ENCODE measurements around the gene ANKRD65. TPM values are rescaled to one million over a fixed set of nuclear protein-coding genes. Genes with fewer than 3 reads are reported as not detected.
"Not testable (repeated sequence)": the region's sequence is repeated elsewhere in the genome, so short reads cannot be mapped to it uniquely, and the experiment has no call there.

Gene ANKRD65
- total and polyA plus RNA-seq, 4 experiments from 2014 or later: not detected

DNA sequence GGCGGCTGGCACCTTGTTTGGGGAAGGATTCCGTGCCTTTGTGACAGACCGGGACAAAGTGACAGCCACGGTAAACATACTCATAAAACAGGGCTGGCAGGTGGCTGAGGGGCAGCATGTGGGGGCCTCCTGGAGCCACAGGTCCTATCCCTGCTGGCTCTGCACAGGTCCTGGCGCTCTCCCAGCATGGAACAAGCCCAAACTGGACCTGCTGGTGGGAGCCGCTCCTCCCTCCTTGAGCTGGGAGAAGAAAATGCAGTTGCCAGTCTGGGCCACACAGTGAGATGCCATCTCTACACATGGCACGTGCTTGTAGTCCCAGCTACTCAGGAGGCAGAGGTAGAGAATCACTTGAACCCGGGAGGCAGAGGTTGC, 31.3 kb upstream of the ANKRD65 start:
- POLR2A ChIA-PET (ENCODE audit: partially characterized antibody); H3K27me3 Mint-ChIP-seq; H3K4me3 Mint-ChIP-seq; H3K4me3 ChIP-seq (ENCODE audit: low read length in 2 of 2); intact Hi-C loops (cut with micrococcal nuclease); H3K27ac Mint-ChIP-seq; H3K4me1 Mint-ChIP-seq; H3K9me3 Mint-ChIP-seq; H3K4me1 ChIP-seq (ENCODE audit: insufficient read depth, low read length); H3K36me3 ChIP-seq (ENCODE audit: insufficient read depth, low read length); CTCF ChIA-PET (ENCODE audit: partially characterized antibody); H3K36me3 Mint-ChIP-seq; H3K27ac ChIP-seq (ENCODE audit: low read depth, low read length); H3K9me3 ChIP-seq (ENCODE audit: control insufficient read depth in 1 of 2, low read length in 2 of 2); H3K27me3 ChIP-seq (ENCODE audit: insufficient read depth, low read length): not testable (repeated sequence)
- peak in 1 of 5 donors; percentile 33 for DNase-seq

DNA sequence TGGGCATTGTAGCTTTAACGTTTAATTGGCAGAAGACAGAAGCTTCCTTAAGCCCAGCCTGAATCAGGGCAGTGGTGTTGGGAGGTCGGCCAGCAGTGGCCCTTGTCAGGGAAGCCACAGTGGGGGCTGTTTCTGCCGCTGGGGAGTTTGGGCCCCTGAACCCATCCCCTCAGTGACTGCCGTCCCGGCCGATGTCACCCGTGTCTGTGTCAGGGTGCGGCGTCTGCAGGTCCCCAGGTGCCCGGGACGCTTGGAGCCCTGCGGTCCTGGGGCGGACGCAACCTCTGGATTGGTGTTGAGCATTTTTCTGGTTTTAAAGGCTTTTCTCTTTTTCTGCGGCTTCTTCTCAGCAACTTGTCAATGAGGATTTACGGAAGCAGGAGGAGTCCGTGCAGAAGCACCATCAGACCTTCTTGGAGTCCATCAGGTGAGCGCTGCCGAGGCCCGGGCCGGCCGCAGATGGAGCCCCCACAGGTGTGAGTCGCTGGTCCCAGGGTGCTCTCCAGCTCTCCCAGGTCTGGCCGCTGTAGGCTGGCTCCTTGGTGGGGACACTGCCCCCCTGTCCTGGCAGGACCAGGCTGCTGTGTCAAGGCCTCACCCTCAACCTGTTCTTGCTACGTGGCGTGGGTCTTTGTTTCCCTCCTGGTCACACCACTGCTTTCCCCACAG, 30.8 kb upstream of the ANKRD65 start:
- Mint-ChIP-seq H3K27me3 (peaks cover 2 to 9% of the 10 kb centered on the region in 2 donors), H3K27ac (no peak overlapping the region), H3K9me3 (no peaks in the 10 kb centered on the region), H3K4me3 (no peak overlapping the region), H3K4me1 (no peaks in the 10 kb centered on the region), H3K36me3 (no peaks in the 10 kb centered on the region)
- H3K4me1 ChIP-seq (ENCODE audit: insufficient read depth, low read length): no peaks in the 10 kb centered on the region
- POLR2A ChIA-PET (ENCODE audit: partially characterized antibody): no interaction called here
- H3K36me3 ChIP-seq (ENCODE audit: insufficient read depth, low read length): no peaks in the 10 kb centered on the region
- H3K4me3 ChIP-seq (ENCODE audit: low read length in 2 of 2): no peak overlapping the region
- DNase-seq: peak in 1 of 5 donors; percentile 4
- CTCF ChIA-PET (ENCODE audit: partially characterized antibody): no interaction called here
- intact Hi-C loops (cut with micrococcal nuclease): no loop called here
- H3K9me3 ChIP-seq (ENCODE audit: control insufficient read depth in 1 of 2, low read length in 2 of 2): no peaks in the 10 kb centered on the region
- H3K27ac ChIP-seq (ENCODE audit: low read depth, low read length): no peak overlapping the region
- H3K27me3 ChIP-seq (ENCODE audit: insufficient read depth, low read length): no peaks in the 10 kb centered on the region

DNA sequence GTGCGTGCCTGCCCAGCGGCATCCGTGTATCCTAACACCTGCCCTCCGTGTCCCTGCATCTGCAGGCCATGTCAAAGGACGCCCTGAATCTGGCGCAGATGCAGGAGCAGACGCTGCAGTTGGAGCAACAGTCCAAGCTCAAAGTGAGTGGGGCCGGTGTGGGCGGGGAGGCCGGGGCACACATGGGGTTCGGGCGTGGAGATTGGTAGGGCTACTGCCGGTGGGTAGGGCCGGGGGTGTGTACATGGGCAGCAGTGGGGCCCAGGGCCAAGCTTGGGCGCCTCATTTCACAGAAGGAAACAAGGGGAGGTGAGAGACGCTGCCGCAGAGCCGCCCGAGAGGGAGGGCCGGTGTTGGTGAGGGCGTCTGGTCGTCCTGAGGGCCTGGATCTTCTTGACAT, 29.5 kb upstream of the ANKRD65 start:
- H3K27ac ChIP-seq (ENCODE audit: low read depth, low read length); H3K9me3 ChIP-seq (ENCODE audit: control insufficient read depth in 1 of 2, low read length in 2 of 2); H3K27me3 Mint-ChIP-seq; H3K9me3 Mint-ChIP-seq; H3K4me1 Mint-ChIP-seq; intact Hi-C loops (cut with micrococcal nuclease); H3K36me3 ChIP-seq (ENCODE audit: insufficient read depth, low read length); H3K27me3 ChIP-seq (ENCODE audit: insufficient read depth, low read length); H3K4me3 ChIP-seq (ENCODE audit: low read length in 2 of 2); H3K36me3 Mint-ChIP-seq; H3K4me1 ChIP-seq (ENCODE audit: insufficient read depth, low read length); POLR2A ChIA-PET (ENCODE audit: partially characterized antibody); H3K4me3 Mint-ChIP-seq; CTCF ChIA-PET (ENCODE audit: partially characterized antibody); H3K27ac Mint-ChIP-seq: not testable (repeated sequence)
- DNase-seq: peak in 1 of 5 donors; percentile 10

DNA sequence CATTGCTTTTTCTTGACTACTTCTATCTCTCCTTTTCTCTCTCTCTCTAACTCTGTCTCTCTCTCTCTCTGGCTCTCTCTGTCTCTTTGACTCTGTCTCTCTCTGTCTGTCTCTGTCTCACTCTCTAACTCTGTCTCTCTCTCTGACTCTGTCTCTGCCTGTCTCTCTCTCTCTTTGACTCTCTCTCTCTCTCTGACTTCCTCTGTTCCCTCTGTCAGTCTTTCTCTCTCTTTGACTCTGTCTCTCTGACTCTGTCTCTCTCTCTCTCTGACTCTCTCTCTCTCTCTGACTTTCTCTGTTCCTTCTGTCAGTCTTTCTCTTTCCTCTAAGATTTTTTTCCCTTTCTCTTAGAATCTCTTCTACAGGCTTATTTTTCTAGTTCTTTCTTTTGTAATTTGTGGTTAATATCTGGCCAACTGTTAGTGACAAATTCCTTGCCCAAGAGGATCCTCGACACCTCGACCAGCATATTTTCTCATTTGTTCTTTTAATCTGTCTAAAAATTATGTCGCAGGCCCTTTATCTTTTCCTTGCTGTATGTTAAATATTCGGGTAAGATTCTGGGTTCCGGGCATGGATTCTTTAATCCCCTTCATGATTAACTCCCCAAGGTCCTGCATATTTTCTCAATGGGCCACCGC, 28.1 kb upstream of the ANKRD65 start, which contains the start of gene ATAD3C:
TSS of gene ATAD3C (plus strand) at position 591 of the 641 bp plus-strand sequence. CDS start 995 bp downstream, outside the sequence.
- intact Hi-C loops (cut with micrococcal nuclease): no loop called here
- POLR2A ChIA-PET (ENCODE audit: partially characterized antibody): no interaction called here
- no peak within 1 kb of the TSS for H3K4me3 Mint-ChIP-seq

DNA sequence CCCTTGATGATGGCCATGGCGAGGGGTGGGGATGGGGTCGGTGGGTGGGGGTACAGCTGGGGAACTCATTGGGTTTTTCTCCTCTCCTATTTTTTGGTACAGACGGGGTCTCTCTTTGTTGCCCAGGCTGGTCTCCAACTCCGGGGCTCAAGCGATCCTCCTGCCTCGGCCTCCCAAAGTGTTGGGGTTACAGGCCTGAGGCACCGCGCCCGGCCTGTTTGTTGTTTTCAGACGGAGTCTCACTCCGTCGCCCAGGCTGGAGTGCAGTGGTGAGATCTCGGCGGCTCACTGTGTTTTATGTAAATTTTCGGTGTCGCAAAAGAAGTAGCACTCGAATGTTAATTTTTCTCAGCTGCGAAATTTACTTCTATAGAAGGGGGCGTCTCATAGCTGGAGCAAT, 25.6 kb upstream of the ANKRD65 start:
- intact Hi-C loops (cut with micrococcal nuclease); H3K4me3 ChIP-seq (ENCODE audit: low read length in 2 of 2); H3K9me3 Mint-ChIP-seq; H3K36me3 Mint-ChIP-seq; H3K36me3 ChIP-seq (ENCODE audit: insufficient read depth, low read length); H3K27ac Mint-ChIP-seq; H3K4me1 ChIP-seq (ENCODE audit: insufficient read depth, low read length); H3K27ac ChIP-seq (ENCODE audit: low read depth, low read length); H3K27me3 Mint-ChIP-seq; H3K27me3 ChIP-seq (ENCODE audit: insufficient read depth, low read length); H3K4me1 Mint-ChIP-seq; H3K4me3 Mint-ChIP-seq; POLR2A ChIA-PET (ENCODE audit: partially characterized antibody); H3K9me3 ChIP-seq (ENCODE audit: control insufficient read depth in 1 of 2, low read length in 2 of 2); CTCF ChIA-PET (ENCODE audit: partially characterized antibody): not testable (repeated sequence)
- peak in 1 of 5 donors; percentile 9 for DNase-seq

More for the DNA sequence above, 28.1 kb upstream of the ANKRD65 start, which contains the start of gene ATAD3C:
- no peaks in the 10 kb centered on the region for H3K36me3 ChIP-seq (ENCODE audit: insufficient read depth, low read length)
- H3K27me3 Mint-ChIP-seq: peaks cover 2 to 9% of the 10 kb centered on the region in 2 donors
- no peaks in the 10 kb centered on the region for H3K36me3 Mint-ChIP-seq
- no peak within 1 kb of the TSS for H3K4me3 ChIP-seq (ENCODE audit: low read length in 2 of 2)
- no peak for DNase-seq
- CTCF ChIA-PET (ENCODE audit: partially characterized antibody): no interaction called here
- H3K4me1 ChIP-seq (ENCODE audit: insufficient read depth, low read length): no peaks in the 10 kb centered on the region
- no peaks in the 10 kb centered on the region for H3K4me1 Mint-ChIP-seq
- no peaks in the 10 kb centered on the region for H3K9me3 Mint-ChIP-seq
- no peak within 1 kb of the TSS for H3K27ac ChIP-seq (ENCODE audit: low read depth, low read length)
- no peaks in the 10 kb centered on the region for H3K27me3 ChIP-seq (ENCODE audit: insufficient read depth, low read length)
- H3K9me3 ChIP-seq (ENCODE audit: control insufficient read depth in 1 of 2, low read length in 2 of 2): no peaks in the 10 kb centered on the region
- H3K27ac Mint-ChIP-seq: peak within 1 kb of the TSS in 1 of 7 donors; percentile 30

DNA sequence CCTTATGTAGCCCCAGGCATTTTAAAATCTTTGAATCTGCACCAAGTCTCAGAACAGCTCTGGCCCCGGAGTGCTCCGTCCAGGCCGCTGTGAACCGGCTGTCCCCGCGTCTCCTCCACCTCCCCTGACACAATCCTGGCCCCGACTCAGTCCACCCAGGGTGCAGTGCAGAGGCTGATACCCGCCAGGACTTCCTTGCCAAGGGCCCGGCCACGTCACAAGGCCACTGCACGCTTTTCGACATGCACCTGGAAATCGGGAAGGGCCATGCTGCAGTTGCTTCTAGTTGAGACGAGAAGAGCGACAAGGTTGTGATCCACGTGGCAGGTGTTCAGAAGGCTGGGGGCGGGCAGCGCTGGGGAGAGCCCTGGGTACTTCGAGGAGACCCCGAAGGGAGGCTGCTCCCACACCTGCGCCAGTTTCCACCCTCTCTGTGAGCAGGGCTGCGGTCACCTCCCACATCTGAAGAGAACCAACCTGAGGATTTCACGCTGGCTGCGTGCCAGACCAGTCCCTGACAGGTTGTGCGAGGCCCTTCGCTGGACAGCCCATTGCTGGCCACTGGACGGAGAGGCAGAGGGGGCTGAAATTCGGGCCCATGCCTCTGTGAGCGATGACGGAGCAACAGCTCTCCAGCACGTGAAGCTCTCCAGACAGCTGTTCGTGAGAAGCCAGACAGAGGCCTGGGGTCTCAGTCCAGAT, 21.1 kb upstream of the ANKRD65 start:
- Mint-ChIP-seq H3K4me1 (peaks cover 0 to 4% (median 0%) of the 10 kb centered on the region in 4 donors), H3K4me3 (no peak overlapping the region), H3K27me3 (peaks cover 0 to 6% of the 10 kb centered on the region in 2 donors), H3K9me3 (no peaks in the 10 kb centered on the region), H3K27ac (no peak overlapping the region), H3K36me3 (no peaks in the 10 kb centered on the region)
- Histone ChIP-seq H3K27me3 (ENCODE audit: insufficient read depth, low read length) (no peaks in the 10 kb centered on the region), H3K4me3 (ENCODE audit: low read length in 2 of 2) (no peak overlapping the region), H3K9me3 (ENCODE audit: control insufficient read depth in 1 of 2, low read length in 2 of 2) (no peaks in the 10 kb centered on the region), H3K27ac (ENCODE audit: low read depth, low read length) (no peak overlapping the region), H3K36me3 (ENCODE audit: insufficient read depth, low read length) (no peaks in the 10 kb centered on the region), H3K4me1 (ENCODE audit: insufficient read depth, low read length) (no peaks in the 10 kb centered on the region)
- peak in 1 of 5 donors; percentile 3 for DNase-seq
- CTCF ChIA-PET (ENCODE audit: partially characterized antibody): interaction anchor here (1.2 to 1.6 kb wide), 2 partner anchors 13 to 35 kb away, joined by 4 to 5 read pairs; no protein-coding TSS in a partner anchor
- POLR2A ChIA-PET (ENCODE audit: partially characterized antibody): no interaction called here
- intact Hi-C loops (cut with micrococcal nuclease): no loop called here

Data from CD4-positive, alpha-beta memory T cell (primary cell).